Measurements from ENCODE around the gene TGM4.

Gene TGM4

GRCh38 chr3:44954962-44955361, 80.6 kb downstream of the TGM4 start:
- DNase-seq (ENCODE audit: low spot score), result no peak

- no peak for DNase-seq (ENCODE audit: low spot score)
Measured at GRCh38 chr3:44955917-44956316, 81.5 kb downstream of the TGM4 start.

- no peak for DNase-seq (ENCODE audit: low spot score)
Measured at GRCh38 chr3:44957986-44958385, 83.6 kb downstream of the TGM4 start.

GRCh38 chr3:44958386-44958785, 84.0 kb downstream of the TGM4 start:
- no peak for DNase-seq (ENCODE audit: low spot score)

- no peak for DNase-seq (ENCODE audit: low spot score)
Measured at GRCh38 chr3:44960387-44961026, 86.1 kb downstream of the TGM4 start.

GRCh38 chr3:44961888-44962287, 87.5 kb downstream of the TGM4 start:
- DNase-seq (ENCODE audit: low spot score), result no peak

GRCh38 chr3:44962621-44963393, 88.4 kb downstream of the TGM4 start:
- DNase-seq (ENCODE audit: low spot score), result no peak

- no peak for DNase-seq (ENCODE audit: low spot score)
Measured at GRCh38 chr3:44963571-44964325, 89.3 kb downstream of the TGM4 start.

Measured in RKO (cell line).